Measurements from ENCODE around the gene CCDC170.

DNA sequence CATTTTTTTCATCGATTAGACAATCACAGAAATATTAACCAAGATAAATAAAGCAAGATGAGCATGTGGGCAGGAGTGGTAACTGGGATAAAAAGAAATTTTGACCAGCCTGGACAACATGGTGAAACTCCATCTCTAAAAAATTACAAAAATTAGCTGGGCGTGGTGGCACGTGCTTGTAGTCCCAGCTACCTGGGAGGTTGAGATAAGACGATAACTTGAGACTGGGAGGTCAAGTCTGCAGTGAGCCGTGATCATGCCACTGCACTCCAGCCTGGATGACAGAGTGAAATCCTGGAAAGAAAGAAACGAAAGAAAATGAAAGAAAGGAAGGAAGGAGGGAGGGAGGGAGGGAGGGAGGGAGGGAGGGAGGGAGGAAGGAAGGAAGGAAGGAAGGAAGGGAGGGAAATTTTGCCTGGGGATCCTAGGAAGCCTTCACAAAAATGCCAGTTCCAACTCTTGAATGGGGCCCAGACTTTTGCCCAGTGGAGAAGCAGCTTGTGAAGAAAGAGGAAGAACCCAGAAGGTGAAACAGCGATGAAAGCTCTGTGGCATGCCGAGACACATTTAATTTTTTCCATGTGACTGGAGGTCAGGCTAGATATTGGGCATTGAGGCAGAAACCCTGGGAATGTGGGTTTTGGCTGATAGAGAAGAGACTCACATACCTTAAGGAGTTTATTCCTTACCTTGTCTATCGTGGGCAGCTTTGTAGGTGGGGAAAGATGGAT is 20.3 kb downstream of the CCDC170 start:
- TF ChIP-seq, protein P1, sequence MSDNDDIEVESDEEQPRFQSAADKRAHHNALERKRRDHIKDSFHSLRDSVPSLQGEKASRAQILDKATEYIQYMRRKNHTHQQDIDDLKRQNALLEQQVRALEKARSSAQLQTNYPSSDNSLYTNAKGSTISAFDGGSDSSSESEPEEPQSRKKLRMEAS (IDR thresholded peaks at IDR 0.05): no peak
- TF ChIP-seq POLR2AphosphoS5 (IDR thresholded peaks at IDR 0.05; ENCODE audit: low read depth, low read length) (no peak), POLR2A (IDR thresholded peaks at IDR 0.05; ENCODE audit: borderline replicate concordance, extremely low read depth, insufficient read depth, insufficient read length) (no peak), CBX3 (IDR thresholded peaks at IDR 0.05; ENCODE audit: low read depth) (no peak), SRF (IDR thresholded peaks at IDR 0.05; ENCODE audit: low read depth) (no peak), FOSL1 (IDR thresholded peaks at IDR 0.05; ENCODE audit: low read depth) (no peak), RAD21 (IDR thresholded peaks at IDR 0.05; ENCODE audit: low read depth) (no peak), EZH2 (IDR thresholded peaks at IDR 0.05) (no peak), YY1 (IDR thresholded peaks at IDR 0.05; ENCODE audit: extremely low read depth, insufficient replicate concordance, low read depth, low read length) (no peak), EZH2phosphoT487 (IDR thresholded peaks at IDR 0.05; ENCODE audit: borderline replicate concordance) (no peak), CEBPB (IDR thresholded peaks at IDR 0.05; ENCODE audit: low read depth) (no peak), EGR1 (IDR thresholded peaks at IDR 0.05; ENCODE audit: low read depth) (no peak)
- TF ChIP-seq, protein P2, sequence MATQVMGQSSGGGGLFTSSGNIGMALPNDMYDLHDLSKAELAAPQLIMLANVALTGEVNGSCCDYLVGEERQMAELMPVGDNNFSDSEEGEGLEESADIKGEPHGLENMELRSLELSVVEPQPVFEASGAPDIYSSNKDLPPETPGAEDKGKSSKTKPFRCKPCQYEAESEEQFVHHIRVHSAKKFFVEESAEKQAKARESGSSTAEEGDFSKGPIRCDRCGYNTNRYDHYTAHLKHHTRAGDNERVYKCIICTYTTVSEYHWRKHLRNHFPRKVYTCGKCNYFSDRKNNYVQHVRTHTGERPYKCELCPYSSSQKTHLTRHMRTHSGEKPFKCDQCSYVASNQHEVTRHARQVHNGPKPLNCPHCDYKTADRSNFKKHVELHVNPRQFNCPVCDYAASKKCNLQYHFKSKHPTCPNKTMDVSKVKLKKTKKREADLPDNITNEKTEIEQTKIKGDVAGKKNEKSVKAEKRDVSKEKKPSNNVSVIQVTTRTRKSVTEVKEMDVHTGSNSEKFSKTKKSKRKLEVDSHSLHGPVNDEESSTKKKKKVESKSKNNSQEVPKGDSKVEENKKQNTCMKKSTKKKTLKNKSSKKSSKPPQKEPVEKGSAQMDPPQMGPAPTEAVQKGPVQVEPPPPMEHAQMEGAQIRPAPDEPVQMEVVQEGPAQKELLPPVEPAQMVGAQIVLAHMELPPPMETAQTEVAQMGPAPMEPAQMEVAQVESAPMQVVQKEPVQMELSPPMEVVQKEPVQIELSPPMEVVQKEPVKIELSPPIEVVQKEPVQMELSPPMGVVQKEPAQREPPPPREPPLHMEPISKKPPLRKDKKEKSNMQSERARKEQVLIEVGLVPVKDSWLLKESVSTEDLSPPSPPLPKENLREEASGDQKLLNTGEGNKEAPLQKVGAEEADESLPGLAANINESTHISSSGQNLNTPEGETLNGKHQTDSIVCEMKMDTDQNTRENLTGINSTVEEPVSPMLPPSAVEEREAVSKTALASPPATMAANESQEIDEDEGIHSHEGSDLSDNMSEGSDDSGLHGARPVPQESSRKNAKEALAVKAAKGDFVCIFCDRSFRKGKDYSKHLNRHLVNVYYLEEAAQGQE (IDR thresholded peaks at IDR 0.05; ENCODE audit: low read depth): no peak
- TF ChIP-seq, protein P3, sequence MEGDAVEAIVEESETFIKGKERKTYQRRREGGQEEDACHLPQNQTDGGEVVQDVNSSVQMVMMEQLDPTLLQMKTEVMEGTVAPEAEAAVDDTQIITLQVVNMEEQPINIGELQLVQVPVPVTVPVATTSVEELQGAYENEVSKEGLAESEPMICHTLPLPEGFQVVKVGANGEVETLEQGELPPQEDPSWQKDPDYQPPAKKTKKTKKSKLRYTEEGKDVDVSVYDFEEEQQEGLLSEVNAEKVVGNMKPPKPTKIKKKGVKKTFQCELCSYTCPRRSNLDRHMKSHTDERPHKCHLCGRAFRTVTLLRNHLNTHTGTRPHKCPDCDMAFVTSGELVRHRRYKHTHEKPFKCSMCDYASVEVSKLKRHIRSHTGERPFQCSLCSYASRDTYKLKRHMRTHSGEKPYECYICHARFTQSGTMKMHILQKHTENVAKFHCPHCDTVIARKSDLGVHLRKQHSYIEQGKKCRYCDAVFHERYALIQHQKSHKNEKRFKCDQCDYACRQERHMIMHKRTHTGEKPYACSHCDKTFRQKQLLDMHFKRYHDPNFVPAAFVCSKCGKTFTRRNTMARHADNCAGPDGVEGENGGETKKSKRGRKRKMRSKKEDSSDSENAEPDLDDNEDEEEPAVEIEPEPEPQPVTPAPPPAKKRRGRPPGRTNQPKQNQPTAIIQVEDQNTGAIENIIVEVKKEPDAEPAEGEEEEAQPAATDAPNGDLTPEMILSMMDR (IDR thresholded peaks at IDR 0.05 in 2 of 3, conservative IDR thresholded peaks at IDR 0.05 in 1 of 3; ENCODE audit: borderline replicate concordance in 1 of 3, insufficient read depth in 1 of 3, low read depth in 2 of 3, low read length in 2 of 3): no peak
